ENCODE data around the gene YIPF3.
"Not testable (repeated sequence)": the region's sequence is repeated elsewhere in the genome, so short reads cannot be mapped to it uniquely, and the experiment has no call there.

The YIPF3 gene

DNA sequence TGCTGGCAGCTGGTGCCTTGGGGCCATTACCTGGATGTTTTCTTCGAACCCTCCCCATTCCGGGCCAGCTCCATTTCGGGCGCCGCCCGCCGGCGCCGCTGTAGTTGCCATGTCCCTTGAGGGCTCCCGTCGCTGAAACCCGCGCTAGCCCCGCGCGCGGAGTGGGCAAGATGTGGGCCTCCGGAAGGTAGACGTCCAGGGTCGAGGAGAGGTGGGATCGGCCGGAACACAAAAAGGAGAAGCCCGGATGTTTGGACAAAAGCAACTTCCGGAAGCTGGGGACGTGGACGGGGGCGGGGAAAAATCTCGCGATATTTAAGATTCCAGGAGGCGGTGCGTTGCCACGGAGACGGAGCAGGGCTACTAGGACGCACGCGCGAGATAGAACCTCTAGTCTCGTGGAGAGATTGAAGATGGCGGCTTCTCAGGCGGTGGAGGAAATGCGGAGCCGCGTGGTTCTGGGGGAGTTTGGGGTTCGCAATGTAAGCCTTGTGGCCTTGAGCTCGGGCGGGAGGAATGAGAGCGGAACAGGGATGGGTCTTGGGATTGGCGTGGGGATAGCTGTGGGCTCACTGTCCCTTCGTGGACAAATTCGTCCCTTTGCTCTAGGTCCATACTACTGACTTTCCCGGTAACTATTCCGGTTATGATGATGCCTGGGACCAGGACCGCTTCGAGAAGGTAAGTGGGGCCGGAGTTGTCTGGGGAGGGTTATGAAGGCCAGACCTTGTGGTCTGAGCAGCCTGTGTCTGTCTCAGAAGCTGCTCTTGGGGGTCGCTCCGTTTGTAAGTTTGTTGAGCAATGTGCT, at the start of gene YIPF3, which contains the start of gene POLR1C:
TSS of gene YIPF3 (minus strand) at position 230 of the 808 bp plus-strand sequence. CDS start at position 111, 119 bp downstream.
TSS of gene POLR1C (plus strand) at position 393 of the 808 bp plus-strand sequence. CDS start at position 414, 21 bp downstream.
- DNase-seq (ENCODE audit: low read depth) = peak; percentile 90

DNA sequence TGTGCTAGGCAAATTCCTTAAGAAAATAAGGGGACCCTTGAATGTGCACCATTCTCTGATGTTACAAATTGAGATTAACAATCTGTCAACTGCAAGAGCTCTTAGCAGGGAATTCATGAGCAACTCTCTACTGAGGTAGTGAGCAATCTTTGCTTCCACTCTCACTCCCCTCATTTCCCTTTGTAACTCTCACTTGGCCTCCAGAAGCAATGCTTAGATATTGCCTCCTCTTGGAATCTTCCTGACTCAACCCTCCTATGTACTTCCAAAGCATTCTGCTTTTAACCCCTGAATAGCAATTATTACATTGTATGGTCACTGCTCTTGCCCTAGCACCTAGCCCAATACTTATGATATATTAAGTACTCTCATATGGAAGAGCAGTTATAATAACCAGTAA, 42.6 kb upstream of the YIPF3 start:
- DNase-seq (ENCODE audit: low read depth) = no peak

- not testable (repeated sequence) for DNase-seq (ENCODE audit: low read depth)
Measured at GRCh38 chr6:43557620-43558019, 40.9 kb upstream of the YIPF3 start.

DNA sequence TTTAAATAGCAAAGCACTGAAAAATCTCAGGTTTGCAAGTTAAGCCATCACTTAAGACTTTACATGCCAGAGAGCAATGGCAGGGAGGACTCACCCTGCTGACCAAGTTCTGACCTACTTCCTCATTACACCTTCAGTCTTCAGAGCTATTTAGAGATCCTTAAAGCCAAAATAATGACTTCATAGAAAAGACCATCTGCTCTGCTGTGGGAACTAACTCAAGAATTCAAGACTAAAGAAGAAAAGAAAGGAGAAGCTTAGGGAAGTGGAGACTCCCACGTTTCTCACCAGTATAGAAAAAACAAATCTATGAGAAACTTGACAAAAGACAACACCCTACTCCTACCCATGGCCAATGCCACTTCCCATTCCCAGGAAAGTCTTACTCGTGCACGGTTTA, 30.5 kb upstream of the YIPF3 start:
- DNase-seq (ENCODE audit: low read depth) = no peak

DNA sequence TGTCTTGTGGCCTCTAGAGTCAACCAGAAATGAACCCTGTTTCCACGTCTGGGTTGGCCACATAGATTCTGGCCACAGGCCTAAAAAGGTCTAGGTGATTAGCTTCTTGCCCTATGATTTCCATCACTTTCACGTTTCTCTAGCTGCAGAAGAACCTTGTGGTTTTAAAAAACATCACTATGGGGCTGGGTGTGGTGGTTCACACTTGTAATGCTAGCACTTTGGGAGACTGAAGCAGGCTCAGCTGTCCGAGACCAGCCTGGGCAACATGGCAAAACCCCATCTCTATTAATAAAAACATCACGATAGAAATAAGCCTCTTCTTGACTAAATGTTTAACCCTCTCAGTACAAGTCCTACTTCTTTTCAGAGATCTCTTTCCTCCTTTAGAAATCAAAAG, 27.7 kb upstream of the YIPF3 start:
- DNase-seq (ENCODE audit: low read depth) = no peak

GRCh38 chr6:43541774-43542471, 25.2 kb upstream of the YIPF3 start:
- no peak for DNase-seq (ENCODE audit: low read depth)

- no peak for DNase-seq (ENCODE audit: low read depth)
Measured at GRCh38 chr6:43540507-43540906, 23.8 kb upstream of the YIPF3 start.

DNA sequence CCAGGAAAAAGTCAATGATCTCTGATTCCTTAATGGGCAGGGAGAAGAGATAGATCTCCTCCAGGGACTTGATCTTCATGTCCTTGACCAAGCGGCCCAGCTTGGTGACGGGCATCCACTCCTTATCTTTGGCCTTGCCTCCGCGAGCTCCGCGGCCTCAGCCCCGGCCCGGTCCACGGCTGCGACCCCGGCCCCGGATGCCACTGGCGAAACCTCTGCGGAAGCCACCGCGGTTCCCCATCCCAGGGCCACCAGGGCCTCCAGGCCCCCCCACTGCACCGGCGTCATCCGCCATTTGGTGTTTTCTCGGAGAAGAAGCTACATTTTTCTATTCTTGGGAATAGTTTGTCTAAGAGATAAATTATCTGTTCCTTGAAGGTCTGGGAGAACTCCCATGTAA, 22.7 kb upstream of the YIPF3 start:
- DNase-seq (ENCODE audit: low read depth) = not testable (repeated sequence)

DNA sequence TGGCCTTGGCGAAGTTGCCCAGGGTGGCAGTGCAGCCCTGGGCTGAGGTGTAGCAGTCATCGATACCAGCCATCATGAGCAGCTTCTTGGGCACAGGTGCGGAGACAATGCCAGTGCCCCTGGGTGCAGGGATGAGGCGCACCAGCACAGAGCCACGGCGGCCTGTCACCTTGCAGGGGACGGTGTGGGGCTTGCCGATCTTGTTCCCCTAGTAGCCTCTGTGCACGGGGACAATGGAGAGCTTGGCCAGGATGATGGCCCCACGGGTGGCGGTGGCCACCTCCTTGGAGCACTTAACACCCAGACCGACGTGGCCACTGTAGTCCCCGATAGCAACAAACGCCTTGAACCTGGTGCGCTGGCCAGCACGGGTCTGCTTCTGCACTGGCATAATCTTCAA, 22.3 kb upstream of the YIPF3 start:
- DNase-seq (ENCODE audit: low read depth) = not testable (repeated sequence)

GRCh38 chr6:43532201-43532600, 15.5 kb upstream of the YIPF3 start:
- no peak for DNase-seq (ENCODE audit: low read depth)

DNA sequence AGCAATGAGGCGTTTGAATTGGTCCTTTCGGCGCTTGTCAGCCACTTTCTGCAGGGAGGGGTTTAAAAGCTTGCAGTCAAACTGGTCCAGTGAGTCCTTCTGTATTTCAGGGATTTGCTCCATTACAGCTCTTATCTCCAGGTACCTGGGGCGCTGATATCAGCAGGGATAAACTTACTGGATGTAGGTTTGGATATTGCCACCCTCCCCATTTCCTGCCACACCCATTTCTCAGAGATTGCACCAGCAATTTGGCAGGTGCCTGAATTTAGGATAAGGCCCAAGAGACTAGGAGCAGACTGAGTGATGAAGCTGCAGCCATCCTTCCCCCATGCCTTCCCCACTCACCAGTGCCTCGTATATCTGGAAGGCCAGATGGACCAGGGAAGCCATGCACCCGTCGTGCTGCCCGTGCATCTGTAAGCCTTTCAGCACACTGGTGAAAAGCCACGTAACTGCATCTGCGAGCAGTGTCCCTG, 7.8 kb upstream of the YIPF3 start:
- DNase-seq (ENCODE audit: low read depth) = no peak

DNA sequence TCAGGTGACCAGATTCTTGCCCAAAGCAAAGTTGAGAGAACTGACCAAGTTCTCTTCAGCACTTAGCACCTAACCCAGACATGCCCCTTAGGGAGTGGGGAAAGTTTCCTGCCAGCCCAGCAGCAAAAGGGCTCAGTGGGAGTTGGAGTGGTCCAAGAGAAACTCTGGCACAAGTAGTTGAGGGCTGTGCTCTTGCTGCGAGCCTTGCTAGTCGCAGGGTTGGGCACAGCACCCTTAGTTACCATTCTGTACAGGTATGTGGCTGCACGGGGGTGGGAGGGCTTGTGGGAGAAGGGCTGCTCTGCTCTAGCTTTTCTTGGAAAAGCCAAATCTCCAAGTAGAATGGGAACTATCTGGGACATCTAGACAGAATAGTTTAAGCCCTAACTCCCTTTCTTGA, 6.6 kb upstream of the YIPF3 start:
- DNase-seq (ENCODE audit: low read depth) = no peak

GRCh38 chr6:43522547-43523261, 6.0 kb upstream of the YIPF3 start:
- DNase-seq (ENCODE audit: low read depth) = no peak

DNA sequence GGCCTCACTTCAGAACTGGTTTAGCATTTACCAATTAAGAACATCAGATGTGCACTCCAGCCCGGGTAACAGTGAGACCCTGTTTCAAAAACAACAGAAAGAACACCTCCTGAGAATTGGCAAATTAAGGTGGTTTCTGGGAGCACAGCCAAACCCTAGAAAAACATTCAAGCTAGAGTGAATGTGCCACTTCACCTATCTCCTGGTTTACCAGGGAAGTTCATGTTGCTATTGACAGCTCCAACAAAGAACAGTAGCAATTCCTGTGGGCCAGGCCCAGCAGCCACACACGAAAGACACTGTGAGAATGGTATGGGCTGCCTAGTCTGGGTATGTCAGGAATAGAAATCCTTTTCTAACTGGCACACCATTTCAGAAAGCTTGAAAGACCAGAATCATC, 5.1 kb upstream of the YIPF3 start:
- DNase-seq (ENCODE audit: low read depth) = no peak

- no peak for DNase-seq (ENCODE audit: low read depth)
Measured at GRCh38 chr6:43520097-43520496, 3.4 kb upstream of the YIPF3 start.

GRCh38 chr6:43517505-43518357, 1.0 kb upstream of the YIPF3 start:
- DNase-seq (ENCODE audit: low read depth) = no peak

DNA sequence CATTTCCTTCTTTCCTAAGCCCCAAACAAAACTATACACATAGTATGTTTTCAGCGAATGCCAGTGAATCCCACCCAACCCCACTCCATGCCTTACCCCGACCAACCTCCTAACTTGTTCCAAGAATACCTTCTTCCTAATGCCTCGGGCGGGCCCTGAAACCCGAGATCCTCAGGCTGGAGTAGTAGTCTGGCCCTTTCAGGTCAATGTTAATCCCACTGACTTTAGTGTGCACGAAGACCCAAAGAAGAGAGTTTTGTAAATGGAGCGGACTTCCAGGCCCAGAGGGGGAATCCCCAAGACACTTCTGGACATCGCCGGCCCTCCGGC, 394 bp downstream of the YIPF3 start:
- DNase-seq (ENCODE audit: low read depth) = no peak

- no peak for DNase-seq (ENCODE audit: low read depth)
Measured at GRCh38 chr6:43515808-43516207, 918 bp downstream of the YIPF3 start.

DNA sequence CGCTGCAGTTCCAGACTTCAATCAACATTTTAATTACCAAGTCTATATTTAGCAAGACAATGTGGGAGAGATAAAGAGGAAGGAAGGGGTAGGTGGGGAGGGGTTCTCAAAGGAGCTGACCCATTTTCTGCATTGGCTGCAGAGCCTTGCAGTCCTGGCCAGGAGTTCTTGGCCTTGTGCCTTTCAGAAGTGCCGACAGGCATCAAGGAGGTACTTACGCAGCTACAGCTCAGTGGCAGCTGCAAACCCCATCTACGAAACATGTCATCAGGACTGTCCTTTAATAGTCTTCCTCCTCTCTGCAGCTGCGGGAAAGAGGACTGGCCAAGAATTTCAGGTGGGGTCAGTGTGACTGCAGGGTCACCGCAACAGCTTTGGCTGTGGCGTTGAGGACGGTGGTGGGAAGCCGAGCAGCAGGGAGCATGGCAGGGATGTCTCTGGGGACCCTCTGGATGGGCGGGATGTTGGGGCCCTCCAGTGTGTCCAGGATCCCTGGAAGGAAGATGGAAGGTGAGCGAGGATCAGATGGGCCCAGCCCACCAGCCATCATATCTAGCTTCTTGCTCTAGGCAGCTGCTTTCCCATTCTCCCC, 4.8 kb downstream of the YIPF3 start:
- no peak for DNase-seq (ENCODE audit: low read depth)

GRCh38 chr6:43510827-43511163, 5.9 kb downstream of the YIPF3 start:
- no peak for DNase-seq (ENCODE audit: low read depth)
